Measurements from ENCODE around the gene NAXD.

- TF ChIP-seq ZNF565 (CRISPR knock-in tag; conservative IDR thresholded peaks at IDR 0.05; ENCODE audit: low read depth) (no peak), ZFP30 (CRISPR knock-in tag; IDR thresholded peaks at IDR 0.05) (no peak), ESRRG (CRISPR knock-in tag; IDR thresholded peaks at IDR 0.05) (no peak), GLIS3 (CRISPR knock-in tag; IDR thresholded peaks at IDR 0.05) (no peak), ARNTL (CRISPR knock-in tag; IDR thresholded peaks at IDR 0.05; ENCODE audit: borderline replicate concordance, low read depth) (no peak)
Measured at GRCh38 chr13:110629735-110630134, 14.4 kb downstream of the NAXD start.

All from SK-N-SH treated with all-trans-retinoic acid at 6 μM for 48 hours (cell line).